GM19239 (cell line): ENCODE data around the gene RFC5.
"Not testable (repeated sequence)": the region's sequence is repeated elsewhere in the genome, so short reads cannot be mapped to it uniquely, and the experiment has no call there.

ENCODE experiments used
- DNase-seq: peaks from one replicate; pipeline ENCODE4 v3.0.0; 2011; ENCODE audit warnings: low spot score; ENCODE audit not compliant: insufficient read length
- FAIRE-seq: peaks from 2 replicates; lab custom pipeline; 2011; peaks lifted over from hg19 to GRCh38; lab: Jason Lieb, UNC

RFC5 gene

DNA sequence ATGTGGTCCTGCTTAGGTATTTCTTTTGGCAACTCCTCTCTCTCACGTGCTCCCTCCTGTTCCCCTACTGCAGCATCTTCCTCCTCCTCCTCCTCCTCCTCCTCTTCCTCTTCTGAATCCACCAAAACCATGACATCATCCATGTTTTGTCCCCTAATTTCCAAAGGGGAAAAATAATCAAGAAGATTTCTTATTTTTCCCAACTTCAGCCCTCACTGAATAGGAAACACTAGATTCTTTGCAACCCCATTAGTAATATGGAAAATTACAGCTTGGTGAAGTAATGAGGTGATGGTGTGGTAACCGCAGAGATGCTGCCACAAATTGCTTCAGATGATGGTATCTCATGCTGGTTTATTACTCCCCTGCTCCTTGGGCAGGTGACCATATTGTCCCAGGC, 51.9 kb downstream of the RFC5 start:
- DNase-seq (no peak), FAIRE-seq (no peak)

DNA sequence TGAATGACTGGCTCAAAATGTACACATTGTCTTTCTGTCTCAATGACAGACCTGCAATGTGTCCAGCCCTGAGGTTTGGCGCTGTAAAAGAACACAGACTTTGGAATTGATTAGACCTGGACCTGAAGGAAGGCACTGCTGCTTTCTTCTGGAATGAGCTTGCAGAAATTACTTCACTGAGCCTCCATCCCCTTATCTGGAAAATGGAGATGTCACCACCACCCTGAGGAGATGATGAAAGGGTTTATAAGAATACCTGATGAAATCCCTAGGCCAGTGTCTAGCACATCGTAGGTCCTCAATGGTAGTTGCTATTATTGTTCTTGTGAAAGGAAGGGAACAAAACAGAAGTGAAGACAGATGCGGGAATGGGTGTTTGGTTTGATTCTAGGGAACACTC, 54.1 kb downstream of the RFC5 start:
- DNase-seq = no peak
- no peak for FAIRE-seq

- DNase-seq = no peak
- no peak for FAIRE-seq
Measured at GRCh38 chr12:118073768-118074167, 57.3 kb downstream of the RFC5 start.

- not testable (repeated sequence) for FAIRE-seq
Measured at GRCh38 chr12:118081521-118081920, 65.0 kb downstream of the RFC5 start.

More at GRCh38 chr12:118081521-118081920, 65.0 kb downstream of the RFC5 start:
- DNase-seq = not testable (repeated sequence)
